Measurements from ENCODE around the gene NAA35.
"Not testable (repeated sequence)": the region's sequence is repeated elsewhere in the genome, so short reads cannot be mapped to it uniquely, and the experiment has no call there.

The NAA35 gene

DNA sequence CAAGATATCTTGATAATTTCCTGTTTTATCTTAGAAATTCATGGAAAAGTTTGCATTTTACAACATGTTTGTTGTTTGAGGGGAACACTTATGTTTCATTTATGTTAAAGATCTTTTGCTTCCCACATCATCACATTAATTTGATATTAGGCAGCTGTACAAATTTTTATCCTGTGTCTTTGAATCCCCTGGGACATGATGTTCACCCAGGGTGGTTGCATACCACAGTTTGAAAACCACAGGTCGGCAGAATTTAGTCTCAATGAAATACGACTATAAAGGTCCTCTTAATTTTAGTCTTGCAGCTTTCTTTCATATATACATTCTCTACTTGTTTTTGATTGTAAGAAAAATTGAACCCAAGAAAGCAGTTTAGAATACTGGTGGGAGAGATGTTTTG, 3.7 kb downstream of the NAA35 start:
- DNase-seq = no peak

- no peak for DNase-seq
These were observed 8.8 kb downstream of the NAA35 start for GRCh38 chr9:85949586-85950335.

- DNase-seq = no peak
These were observed 19.0 kb downstream of the NAA35 start for GRCh38 chr9:85959955-85960354.

DNA sequence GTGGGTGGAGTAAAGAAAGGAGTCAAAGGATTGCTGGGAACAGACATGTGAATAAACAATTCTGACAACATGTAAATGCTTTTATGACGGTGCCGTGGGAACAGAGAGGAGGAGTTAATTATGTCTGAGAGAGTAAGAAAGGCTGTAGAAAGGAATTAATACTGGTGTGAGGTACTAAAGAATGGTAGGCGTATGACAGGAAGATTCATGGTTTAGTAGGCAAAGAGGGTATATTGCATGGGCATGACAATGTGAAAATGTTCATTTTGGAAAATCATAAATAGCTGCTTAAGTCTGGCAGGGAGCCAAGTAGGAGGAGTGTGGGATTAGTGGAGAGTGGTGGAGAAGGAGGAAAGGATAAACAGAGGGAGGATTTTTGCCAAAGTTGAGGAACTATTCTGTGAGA, 19.7 kb downstream of the NAA35 start:
- DNase-seq = no peak

DNA sequence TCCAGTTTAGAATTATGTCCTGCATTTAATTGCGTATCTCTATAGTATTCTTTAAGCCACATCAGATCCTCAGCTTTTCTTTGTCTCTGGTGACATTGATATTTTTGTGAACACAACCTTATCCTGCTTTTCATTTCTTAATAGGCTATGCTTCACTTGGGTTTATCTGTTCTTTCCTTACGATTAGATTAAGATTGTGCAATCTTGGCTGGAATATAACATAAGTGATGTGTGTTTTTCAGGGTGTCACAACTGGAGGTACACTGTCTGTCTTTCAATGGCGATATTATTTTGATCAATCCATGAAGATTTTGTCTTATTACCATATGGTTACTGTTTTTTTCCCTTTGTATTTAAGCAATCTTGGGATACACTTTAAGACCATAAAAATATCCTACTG, 23.6 kb downstream of the NAA35 start:
- no peak for DNase-seq

- DNase-seq = no peak
These were observed 24.0 kb downstream of the NAA35 start for GRCh38 chr9:85964949-85965348.

GRCh38 chr9:85969727-85970126, 28.8 kb downstream of the NAA35 start:
- DNase-seq = no peak

- DNase-seq = no peak
These were observed 30.8 kb downstream of the NAA35 start for GRCh38 chr9:85971731-85972130.

- DNase-seq = no peak
These were observed 32.3 kb downstream of the NAA35 start for GRCh38 chr9:85973238-85973637.

DNA sequence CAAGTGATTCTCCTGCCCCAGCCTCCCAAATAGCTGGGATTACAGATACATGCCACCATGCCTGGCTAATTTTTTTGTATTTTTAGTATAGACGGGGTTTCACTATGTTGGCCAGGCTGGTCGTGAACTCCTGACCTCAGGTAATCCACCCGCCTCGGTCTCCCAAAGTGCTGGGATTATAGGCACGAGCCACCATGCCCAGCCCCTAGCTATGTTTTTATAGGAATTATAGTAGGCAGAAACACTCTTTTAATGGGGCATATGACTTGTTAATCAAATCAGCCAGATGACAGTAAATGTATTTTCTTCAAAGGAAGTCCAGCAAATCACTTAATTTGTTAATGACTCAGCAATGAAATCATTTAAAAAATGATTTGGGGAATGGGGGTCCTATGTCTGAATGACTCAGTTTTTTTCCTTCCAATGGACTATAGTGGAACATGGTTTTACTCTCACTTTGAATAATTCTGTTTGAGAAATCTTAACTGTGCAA, 33.2 kb downstream of the NAA35 start:
- DNase-seq = not testable (repeated sequence)

- no peak for DNase-seq
These were observed 37.5 kb downstream of the NAA35 start for GRCh38 chr9:85978496-85978895.

DNA sequence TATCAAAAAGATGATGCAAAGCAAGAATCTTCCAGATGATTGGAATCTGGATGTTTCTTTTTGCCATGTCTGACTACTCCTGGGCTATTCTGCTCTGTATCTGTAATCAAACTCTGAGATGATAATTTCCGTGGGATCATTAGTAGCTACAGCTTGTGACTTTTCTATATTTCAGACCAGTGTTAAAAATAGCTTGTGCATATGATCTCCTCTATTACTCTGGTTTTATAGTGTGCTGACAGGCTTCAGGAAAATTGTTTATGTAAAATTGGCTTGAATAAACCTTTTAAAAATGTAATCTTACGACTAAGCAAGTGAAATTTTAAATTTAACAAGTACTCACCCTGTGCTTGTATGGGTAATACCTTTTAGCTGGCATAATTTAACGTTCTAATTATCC, 40.4 kb downstream of the NAA35 start:
- DNase-seq = no peak

DNA sequence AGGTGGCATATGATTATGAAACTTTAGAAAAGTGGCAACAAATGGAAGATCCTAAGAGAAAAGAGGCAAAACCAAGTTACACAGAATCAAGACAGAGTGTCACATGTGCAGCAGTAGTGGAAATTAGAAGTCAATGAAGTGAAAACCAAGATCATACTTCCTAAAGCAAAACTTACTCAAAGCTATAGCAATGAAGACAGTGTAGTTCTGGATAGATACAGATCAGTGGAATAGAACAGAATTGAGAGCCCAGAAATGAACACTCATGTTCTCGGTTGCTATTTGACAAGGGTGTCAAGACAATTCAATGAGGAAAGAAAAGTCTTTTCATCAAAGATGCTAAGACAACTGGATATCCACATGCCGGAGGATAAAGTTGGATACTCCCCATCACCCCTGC, 43.5 kb downstream of the NAA35 start:
- DNase-seq = no peak

- DNase-seq = no peak
These were observed 46.3 kb downstream of the NAA35 start for GRCh38 chr9:85987236-85987635.

GRCh38 chr9:85994191-85994590, 53.2 kb downstream of the NAA35 start:
- no peak for DNase-seq

- no peak for DNase-seq
These were observed 54.2 kb downstream of the NAA35 start for GRCh38 chr9:85995097-85995496.

GRCh38 chr9:85995599-85995998, 54.7 kb downstream of the NAA35 start:
- DNase-seq = no peak

GRCh38 chr9:86005253-86005775, 64.4 kb downstream of the NAA35 start:
- DNase-seq = no peak

GRCh38 chr9:86009133-86009532, 68.2 kb downstream of the NAA35 start:
- DNase-seq = no peak

DNA sequence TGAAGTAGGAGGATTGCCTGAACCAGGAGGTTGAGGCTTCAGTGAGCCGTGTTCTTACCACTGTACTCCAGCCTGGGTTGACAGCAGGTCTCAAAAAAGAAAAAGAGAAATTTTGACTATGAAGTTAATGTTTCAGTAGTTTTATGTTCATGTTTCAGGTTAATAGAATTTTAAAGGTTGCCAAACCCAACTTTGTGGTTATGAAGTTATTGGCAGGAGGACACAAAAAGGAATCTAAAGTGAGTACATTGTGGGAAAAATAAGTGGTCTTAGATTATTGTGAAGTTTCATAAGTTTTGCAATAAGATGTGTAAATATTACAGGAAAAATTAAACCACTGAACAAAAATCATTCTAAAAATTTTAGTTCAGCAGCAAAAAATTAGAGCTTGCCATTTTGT, 79.8 kb downstream of the NAA35 start:
- DNase-seq = no peak

GRCh38 chr9:86021166-86021565, 80.2 kb downstream of the NAA35 start:
- no peak for DNase-seq

- DNase-seq = no peak
These were observed 81.8 kb downstream of the NAA35 start for GRCh38 chr9:86022687-86023266.

DNA sequence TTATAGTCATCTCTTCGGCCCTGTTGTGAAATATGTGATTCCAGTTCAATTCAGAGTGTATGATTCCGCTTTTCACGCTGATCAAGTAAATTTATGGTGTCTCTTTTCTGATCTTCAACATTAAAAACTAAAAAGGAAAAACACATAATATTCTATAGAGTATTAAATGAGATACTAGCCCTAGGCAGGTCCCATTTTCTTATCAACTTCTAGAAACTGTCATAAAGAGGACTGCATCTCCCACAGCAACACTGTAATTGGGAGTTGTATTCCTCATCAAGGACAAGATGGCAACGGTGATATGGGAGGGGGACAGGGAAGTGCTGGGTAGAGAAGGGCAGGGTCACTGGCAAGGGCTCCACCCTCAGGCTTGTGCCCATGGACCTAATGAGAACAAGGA, 86.8 kb downstream of the NAA35 start:
- DNase-seq = no peak

All from effector CD8-positive, alpha-beta T cell (primary cell).